ENCODE measurements around the gene HPCAL1. TPM values are rescaled to one million over a fixed set of nuclear protein-coding genes. Genes with fewer than 3 reads are reported as not detected.
"Not testable (repeated sequence)": the region's sequence is repeated elsewhere in the genome, so short reads cannot be mapped to it uniquely, and the experiment has no call there.

HPCAL1 gene
- 72.2 and 72.4 TPM in 2 replicates for total RNA-seq

DNA sequence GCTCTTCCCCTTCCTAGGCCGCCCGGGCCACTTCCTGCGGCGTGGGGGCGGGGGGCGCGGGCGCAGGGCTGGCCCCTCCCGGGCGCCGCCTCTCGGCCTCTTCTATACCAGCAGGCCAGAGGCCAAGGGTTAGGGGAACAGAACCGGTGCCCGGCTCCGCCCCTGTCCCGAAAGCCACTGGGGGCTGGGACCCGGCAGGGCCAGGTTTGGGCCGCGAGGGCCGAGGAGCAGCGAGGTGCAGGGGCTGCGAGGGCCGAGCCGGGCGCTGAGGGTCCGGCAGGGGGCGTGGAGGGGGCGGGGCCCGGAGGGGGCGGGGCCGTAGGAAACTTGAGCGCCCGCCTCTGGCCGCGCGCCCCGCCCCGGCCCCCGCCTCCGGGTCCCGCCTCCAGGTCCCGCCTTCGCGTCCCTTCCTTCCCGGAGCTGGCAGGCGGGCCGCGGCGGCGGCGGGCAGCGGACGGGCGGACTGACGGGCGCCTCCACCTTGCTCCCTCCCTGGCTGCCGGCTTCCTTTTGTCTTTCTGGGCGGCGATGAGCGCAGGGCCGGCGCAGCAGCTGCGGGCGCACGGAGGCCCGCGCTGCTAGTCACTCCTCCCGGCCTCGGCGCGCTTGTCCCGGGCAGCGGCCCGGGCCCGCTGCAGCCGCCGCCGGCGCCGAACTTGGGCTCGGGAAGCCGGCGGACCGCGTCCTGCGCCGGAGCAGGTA, at the start of gene HPCAL1:
Gene HPCAL1, plus strand, starts transcription at position 426 of the 702 bp plus-strand sequence. CDS start 116,854 bp downstream, outside the sequence.
- DNase-seq: peak; percentile 92

DNA sequence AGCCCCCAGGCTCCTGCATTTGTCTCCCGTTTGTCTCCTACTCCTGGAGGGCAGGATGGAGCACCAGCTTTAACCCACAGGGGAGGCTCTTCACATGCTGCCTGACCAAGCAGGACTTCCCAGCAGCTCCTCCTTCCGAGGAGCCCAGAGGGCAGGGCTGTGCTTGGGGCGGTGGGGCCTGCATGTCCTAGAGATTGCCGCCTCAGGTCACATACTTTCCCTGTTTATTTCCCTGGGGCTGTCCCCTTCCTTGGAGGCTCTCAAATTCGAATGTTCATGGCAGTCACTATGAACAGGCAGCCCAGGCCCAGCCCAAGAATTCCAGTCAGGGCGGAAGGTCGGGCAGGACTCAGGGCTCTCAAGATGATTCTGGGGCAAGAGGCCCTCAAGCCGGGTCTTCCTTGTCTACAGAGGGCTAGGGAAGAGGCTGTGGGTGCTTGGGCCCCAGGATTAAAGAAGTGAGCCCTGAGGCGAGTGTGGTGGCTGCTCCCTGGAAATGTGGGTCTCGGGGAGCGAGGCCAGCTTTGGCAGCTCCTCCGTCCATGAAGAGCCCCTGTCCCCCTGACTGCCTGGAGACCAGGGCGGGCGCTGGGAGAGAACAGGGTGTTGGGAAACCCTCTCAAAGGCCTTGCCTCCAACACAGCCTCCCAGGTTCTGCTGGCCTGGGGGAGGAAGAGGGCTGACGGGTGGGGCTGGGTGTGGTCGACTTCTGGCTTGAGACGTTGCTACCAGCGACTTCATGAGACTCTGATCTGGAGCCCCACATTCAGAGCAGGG, 48.9 kb upstream of the HPCAL1 start:
- DNase-seq: no peak

DNA sequence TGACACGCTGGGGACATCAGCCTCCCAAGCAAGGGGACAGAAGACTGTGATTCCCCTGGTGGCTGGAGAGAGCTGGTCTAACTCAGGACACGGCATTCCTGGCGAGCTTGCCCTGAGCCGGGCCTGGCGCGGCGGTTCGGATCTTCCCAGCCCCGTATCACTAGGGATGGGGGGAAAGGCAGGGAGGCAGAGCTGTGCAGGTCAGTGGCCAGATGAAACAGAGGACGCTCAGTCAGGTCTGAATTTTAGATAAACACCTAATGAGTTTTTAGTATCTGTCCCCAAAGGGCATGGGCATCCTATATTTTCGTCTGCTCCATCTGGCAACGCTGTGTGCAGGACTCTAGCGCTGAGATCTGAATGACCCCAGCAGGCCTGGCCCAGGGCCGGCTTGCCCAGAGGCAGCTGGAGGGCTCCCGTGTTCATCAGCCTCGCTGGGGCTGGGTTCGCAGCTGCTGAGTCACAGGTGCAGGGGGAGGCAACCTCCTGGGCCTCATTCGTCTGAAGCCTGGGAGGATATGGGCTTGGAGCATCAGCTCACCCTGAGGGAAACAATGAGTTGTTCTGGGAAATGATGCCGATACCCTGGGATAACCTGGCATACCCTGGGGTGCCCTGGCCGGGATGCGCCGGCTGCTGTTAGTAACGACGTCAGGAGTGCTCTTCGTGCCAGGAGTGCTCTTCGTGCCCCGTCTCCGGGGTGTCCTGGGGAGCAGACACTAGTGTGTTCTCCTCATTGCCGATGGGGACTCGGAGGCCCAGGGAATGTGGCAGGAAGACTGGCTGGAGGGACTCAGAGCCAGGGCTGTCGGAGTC, 48.1 kb upstream of the HPCAL1 start:
- DNase-seq: peak; percentile 14

DNA sequence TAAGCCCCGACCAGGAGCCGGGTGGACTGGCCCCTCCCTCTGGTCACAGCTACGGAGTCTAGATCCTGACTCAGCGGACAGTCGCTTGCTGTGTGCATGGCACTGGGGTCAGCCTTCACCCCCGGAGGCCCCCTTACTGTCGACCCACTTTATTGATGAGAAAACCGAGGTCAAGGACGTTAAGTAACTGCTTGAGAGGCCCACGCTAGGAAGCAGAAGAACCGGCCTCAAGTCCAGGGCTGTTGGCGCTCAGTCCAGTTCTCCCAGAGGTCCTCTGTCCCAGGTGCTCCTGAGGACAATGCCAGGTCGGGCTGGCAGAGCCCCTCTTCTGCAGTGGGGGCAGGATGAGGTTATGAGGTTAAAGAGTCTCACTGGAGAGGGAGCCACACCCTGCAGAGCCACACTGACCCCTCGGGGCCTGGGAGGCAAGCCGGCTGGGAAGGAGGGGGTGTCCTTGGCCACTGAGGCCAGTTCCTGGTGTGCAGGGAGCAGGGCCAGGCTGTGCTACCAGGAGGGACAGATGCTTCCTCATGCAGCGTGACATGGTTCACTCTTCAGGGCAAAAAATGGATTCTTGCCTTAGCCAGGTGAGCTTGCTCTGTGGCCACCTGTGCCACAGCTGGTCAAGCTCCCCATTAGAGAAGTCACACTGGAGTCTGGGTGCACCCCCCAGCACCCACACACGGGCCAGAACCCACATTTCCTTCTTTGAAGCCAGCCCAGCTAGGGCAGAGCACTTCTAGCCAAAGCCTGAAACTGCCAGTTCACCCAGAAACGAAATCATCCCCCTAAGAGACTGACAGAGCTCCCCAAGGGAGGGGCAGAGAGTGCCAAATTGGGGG, 47.3 kb upstream of the HPCAL1 start:
- no peak for DNase-seq

DNA sequence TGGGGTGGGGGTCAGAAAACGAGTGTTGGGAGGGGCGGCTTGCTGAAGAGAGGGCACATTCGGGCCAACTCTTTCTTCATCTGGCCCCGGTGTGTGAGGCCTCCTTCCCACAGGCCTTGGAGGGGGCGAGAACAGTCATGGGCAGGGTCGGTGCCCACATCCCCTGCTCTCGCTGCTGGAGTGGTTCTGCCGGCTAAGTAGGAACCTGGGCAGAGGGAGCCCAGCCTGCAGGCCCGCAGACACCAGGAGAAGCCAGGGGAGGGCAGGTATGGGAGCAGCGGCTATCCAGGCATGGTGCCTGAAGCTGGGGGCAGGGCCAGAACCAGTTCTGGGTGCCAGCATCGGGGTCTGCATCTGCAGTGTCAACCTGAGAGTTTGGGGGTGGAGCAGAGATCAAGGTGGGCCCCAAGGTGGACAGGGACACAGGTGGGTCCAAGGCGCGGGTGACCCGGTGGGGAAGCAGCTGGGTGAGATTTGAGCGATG, 46.6 kb upstream of the HPCAL1 start:
- DNase-seq: no peak

DNA sequence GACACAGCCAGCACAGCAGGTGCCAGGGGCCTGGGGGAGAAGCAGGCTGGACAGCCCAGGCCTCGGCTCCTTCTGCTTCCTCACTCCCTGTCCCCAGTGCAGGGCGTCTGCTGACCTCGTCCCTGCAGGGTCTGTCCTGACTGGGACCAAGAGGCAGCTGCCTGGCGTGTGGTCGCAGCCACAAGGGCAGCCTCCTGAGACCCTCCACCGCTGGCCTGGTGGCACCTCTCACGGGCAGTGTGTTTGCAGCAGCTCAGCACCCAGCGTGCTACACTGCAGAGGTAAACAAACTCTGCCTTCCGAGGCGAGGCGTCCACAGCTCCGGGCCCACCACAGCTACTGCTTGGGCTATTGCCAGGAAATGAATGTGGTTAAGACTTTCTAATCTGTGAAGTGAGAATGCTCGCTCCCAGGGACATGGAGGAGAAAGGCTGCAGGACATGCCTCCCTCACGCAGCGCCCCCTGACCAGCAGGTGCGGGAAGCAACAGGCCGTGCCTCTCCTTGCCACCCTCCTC, 46.1 kb upstream of the HPCAL1 start:
- no peak for DNase-seq

DNA sequence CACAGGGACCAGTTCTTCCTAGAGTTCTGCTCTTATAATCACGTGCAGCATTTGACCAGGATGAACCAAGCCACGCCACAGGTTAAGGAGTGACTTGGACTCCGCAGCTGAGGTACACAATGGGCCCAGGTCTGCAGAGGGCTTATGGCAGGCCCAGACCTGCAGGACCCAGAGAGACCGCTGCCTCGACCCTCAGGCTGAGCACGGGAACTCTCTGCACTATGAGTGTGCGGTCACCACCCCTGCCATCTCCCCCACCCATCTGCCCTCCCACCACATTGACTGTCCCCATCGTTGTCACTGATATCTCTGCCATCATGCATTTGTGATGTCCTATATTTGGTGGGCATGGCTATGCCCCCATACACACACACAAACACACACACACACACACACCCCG, 45.7 kb upstream of the HPCAL1 start:
- no peak for DNase-seq

DNA sequence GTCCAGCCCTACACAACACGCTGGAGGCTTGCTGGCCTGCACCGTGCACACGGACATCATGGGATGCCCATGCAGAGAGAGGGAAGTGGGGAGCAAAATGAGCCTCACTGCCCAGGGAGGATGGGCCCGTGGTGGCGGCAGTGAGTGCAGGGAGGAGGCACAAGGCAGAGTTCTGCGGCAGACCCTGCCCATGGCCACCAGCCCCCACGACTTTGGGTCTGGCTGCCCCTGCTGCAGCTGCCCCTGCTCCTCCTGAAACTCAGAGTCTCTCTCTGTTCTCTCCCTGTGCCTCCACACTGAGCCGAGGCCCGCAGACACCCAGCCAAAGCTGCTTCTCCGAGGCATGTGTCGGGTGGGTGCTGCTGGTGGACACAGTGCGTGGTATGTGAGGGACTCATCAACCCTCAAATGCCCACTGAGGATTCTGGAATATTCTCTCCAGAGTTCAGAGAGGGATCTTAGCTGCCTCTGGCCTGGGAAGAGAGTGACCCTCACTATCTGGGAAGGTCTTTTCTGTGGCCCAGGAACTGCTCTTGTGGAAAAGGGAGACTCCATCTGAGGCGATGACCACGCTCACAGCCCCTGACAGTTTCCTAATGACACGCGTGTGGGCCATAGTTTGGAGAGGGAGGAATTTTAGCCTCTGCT, 45.1 kb upstream of the HPCAL1 start:
- no peak for DNase-seq

DNA sequence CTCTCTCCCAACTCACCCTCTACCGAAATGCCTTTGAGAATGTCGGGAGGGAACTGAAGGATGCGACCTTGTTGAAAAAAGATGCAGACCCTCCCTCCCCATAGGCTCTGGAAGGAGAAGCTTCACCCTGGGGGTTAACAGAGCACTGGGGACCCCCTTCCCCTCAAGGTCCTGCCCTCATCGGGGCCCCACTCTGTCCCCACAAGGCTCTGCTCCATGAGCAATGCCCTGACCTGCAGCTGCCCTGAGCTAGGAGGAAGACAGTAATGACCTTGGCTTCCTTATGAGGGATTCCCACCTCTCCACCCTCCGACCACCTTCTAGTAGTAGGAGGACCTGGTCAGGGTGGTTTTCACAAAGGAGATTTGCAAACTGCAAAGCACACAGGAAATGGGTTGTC, 44.4 kb upstream of the HPCAL1 start:
- DNase-seq: no peak

DNA sequence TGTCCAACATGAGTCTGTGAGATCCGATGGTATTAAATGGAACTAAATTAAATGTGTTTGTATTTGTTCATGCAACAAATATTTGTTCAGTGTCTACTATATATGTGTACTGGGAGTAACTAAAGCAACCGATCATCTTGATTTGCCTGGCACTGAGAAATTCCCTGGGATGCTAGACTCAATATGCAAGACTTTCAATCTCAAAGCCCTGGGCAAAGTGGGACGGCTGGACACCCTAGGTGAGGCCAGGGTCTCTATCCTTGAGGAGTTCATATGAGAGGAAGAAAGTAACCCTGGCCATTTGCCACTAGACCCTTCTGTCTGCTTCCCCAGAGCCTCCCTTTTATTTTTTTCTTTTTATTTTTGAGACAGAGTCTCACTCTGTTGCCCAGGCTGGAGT, 44.0 kb upstream of the HPCAL1 start:
- DNase-seq: no peak

DNA sequence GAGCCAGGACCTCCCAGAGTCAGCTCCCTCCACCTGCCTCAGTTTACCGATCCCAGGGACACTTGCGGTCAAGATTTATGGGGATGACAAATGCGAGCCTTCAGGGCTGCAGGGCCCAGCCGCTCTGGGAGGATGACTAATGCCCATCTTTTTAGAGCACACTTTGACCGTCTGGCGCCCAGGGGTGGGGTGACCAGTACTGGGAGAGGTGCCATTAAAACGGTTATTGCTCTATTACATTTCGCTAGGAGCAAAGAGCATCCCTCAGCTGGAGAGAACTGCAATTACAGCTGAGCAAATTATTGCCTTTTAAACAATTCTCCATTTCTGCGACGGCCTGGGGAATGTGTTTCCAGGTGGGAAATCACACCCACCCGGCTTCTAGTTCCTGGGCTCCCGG, 42.6 kb upstream of the HPCAL1 start:
- no peak for DNase-seq

DNA sequence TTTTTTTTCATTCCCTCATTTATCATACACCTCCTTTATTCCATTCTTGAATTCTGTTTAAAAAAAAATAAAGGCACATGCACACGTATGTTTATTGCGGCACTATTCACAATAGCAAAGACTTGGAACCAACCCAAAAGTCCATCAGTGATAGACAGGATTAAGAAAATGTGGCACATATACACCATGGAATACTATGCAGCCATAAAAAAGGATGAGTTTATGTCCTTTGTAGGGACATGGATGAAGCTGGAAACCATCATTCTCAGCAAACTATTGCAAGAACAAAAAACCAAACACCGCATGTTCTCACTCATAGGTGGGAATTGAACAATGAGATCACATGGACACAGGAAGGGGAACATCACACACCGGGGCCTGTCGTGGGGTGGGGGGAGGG, 39.2 kb upstream of the HPCAL1 start:
- DNase-seq: not testable (repeated sequence)

DNA sequence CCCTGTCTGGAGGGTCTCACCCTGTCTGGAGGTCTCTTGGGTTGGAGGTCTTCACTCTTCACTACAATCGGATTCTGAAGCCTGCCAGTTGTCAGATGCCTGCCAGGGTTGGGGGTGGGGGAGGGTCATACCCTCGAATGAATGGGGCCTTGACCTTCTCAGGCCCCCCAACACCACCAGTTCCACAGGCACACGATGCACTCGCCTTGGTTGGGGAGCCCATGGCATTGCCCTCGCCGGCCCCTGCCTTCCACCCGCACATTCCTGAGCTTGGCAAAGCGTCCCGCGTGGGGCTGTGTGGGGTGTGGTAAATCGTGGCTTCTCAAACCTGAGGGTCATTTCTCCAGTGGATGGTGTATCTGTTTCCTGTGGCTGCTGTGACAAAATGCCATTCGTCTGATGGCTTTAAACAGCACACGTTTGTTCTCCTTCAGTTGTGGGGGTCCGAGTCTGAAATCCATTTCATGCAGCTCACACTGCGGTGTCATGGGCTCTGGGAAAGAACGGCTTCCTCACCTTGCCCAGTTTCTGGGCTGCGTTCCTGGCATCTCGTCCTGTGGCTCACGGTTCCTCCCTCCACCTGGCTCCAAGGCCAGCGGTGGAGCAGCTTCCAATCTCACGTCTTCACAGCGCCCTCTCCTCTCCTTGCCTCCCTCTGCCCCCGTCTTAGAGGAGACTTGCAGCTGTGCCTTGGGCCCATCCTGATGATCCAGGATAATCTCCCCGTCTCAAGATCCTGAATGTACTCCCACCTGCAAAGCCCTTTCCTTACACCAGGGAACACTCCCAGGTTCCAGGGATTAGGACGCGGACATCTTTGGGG, 38.0 kb upstream of the HPCAL1 start:
- DNase-seq: no peak

DNA sequence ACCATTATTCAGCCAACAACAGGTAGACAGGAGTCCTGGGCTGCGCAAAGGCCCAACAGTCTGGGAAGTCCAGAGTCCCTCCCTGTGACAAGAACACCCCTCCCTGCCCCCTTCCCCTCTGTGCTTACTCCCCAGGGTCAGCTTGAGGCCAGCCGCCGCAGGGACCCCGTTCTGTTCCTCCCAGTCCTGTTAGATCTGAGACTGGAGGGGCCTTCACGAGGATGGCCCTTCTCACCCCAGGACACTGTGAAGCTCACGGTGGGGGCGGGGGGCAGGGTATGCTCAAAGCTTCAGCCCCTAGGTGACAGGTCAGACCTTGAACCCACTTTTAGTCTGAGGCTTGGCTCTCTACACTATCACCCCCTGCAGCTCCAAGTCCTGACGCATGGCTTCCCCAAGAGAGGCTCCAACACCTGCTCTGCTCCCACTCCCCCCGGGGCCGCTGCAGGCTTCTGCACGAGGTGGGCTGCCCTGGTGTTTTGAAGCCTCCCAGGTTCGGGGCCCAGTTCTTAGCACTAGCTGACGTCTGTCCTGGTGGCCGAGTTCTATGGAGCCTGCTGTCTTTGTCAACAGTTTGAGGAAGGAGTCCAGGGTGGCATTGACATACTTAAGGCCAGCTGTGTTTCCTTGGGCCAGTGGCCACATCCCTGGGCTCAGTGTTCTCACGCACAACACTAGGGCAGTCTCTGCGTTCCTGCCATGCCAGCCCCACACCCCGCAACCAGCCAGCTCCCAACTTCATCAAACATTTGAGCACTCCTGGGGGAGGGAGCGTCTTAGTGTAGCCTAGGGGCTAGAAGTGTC, 37.2 kb upstream of the HPCAL1 start:
- DNase-seq: no peak

DNA sequence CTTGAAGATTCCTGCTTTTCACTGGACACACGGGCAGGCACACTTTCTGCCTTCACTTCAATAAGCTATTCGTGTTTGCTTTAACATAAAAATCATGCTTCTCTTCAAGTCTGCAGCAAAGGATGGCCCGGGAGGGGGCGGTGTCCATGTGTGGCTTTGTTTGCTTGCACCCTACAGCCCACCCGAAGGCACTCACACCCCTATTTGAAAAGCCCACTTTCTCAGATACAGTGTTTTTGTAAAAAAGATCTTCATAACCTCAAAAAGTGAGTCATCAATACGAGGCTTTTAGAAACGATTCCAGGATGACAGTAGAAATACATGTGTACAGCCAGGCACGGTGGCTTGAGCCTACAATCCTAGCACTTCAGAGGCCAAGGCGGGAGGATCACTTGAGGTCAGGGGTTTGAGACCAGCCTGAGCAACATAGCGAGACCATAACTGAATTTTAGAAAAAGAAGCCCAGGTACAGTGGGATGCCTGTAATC, 36.5 kb upstream of the HPCAL1 start:
- no peak for DNase-seq

DNA sequence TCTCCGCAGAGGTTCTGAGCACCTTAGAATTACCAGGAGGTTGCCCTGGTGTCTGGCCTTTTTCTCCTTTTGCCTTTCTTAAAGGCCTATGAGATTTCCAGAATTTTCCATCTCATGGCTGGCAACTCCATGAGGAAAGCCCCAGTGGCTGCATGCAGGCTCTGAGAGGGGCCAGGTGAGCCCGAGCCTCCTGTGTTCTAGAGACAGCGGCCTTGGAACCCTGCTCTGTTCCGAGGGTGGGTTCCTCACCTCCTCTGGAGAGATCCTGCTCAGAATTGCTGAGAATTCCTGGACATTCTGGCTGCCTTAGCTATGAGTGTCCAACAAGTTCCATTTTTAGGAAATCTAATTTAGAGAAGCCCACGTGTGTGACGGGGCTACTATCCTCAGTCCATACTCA, 35.7 kb upstream of the HPCAL1 start:
- no peak for DNase-seq

DNA sequence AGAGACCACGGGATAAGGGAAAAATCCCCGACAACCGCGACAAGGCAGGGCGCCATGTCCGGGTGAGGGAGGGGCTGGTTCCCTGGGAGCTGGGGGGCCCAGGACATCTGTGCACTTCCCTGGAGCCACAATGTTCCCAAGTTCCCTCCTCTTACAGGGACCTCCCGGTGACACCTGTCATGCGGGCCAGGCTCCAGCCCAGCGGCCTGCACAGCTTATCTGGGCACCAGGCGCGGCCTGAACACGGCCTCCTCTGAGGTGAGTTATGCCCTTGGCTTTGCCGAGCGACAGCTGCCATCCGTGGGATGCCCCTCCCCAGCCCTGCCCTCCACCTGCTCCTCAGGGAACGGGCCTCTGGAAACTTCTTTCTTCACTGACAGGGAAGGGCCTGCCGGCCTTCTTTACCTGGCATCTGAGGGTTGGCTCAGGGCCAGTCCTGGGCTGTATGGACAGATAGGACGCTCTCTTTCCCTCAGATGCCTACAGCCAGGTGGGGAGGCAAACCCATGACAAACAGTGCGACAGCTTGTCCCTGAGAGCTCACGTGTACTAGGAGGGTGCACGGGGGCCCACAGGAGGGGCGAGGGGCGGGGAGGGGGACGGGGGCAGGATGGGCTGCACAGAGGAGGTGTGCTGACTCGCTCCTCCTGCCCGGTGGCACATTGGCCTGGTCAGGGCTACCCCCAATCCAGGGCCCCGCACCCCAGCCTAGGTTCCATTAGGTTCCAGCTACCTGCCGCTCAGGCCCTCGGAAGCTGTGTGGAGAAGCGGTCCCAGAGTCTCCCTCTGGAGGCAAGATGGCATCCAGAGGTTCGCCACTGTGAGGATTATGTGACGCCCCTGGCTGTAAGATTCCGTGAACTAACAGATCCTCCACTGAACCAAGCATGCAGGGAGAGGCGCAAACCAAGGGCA, 34.9 kb upstream of the HPCAL1 start:
- DNase-seq: no peak

DNA sequence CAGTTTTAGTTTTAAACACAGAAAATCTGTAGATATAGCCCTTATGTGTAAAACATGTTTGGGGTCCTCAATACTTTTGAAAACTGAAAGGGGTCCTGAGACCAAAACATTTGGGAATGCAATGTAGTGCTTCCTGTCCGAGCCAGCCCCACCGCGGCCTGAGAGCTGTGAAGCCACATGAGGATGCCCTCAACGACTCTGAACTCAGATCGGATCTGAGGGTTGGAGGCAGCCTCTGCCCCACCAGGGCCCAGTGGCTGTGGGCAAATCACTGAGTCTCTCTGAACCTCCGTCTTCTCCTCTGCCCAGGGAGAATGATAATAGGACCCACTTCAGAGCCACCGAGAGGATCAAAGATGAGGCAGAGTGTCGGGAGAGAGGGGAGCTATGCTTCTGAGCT, 33.4 kb upstream of the HPCAL1 start:
- no peak for DNase-seq

Data from dermis blood vessel endothelial cell (primary cell).